Ascending aorta (tissue), 2 donors: Measurements from ENCODE around the gene TAS1R1. TPM values are rescaled to one million over a fixed set of nuclear protein-coding genes. Genes with fewer than 3 reads are reported as not detected.

Experiments used
- DNase-seq, 2 donors: peaks; one replicate each; pipeline ENCODE4 v3.0.0-alpha.2; 2019; ENCODE audit warnings: low spot score in 2 of 2
- H3K27ac ChIP-seq, 2 donors: fragments of 200-600 bp; sonication (generic); one replicate each; pipeline ENCODE4 v1.5.1; 2016 to 2017; ENCODE audit warnings: mild to moderate bottlenecking in 1 of 2
- H3K27me3 ChIP-seq: fragments of 200-600 bp; sonication (generic); one replicate; pipeline ENCODE4 v1.5.1; 2017
- H3K36me3 ChIP-seq, 2 donors: fragments of 200-600 bp; sonication (generic); one replicate each; pipeline ENCODE4 v1.5.1; 2016
- H3K4me1 ChIP-seq, 2 donors: fragments of 200-600 bp; sonication (generic); one replicate each; pipeline ENCODE4 v1.5.1; 2016 to 2017; ENCODE audit warnings: mild to moderate bottlenecking in 1 of 2
- H3K4me3 ChIP-seq, 2 donors: fragments of 200-600 bp; sonication (generic); one replicate each; pipeline ENCODE4 v1.5.1; 2016 to 2017; ENCODE audit warnings: mild to moderate bottlenecking in 1 of 2
- H3K9me3 ChIP-seq, 2 donors: fragments of 200-600 bp; sonication (generic); one replicate each; pipeline ENCODE4 v1.5.1; 2016
- intact Hi-C: fragments of 100-400 bp; cut with DNase I; formaldehyde crosslinking; loops from one replicate; pipeline ENCODE4 v1.15.1; 2023
- total RNA-seq: library from RNA; depleted of rRNA; stranded (reverse); fragments of >200 nt; gene quantifications from one replicate; pipeline ENCODE4 v1.1.0, GENCODE V29; 2016
- TF ChIP-seq, protein P1 (sequence below), 3 experiments: fragments of 200-600 bp in 2 of 3; fragments of 450-650 bp in 1 of 3; sonication (generic) in 2 of 3; IDR thresholded peaks; one replicate each; pipeline ENCODE4 v1.5.1; 2016 to 2019; ENCODE audit warnings: antibody characterized with exemption in 3 of 3, mild to moderate bottlenecking in 1 of 3, moderate library complexity in 1 of 3

TAS1R1 gene
- total RNA-seq, 1 donor from 2014 or later = not detected

DNA sequence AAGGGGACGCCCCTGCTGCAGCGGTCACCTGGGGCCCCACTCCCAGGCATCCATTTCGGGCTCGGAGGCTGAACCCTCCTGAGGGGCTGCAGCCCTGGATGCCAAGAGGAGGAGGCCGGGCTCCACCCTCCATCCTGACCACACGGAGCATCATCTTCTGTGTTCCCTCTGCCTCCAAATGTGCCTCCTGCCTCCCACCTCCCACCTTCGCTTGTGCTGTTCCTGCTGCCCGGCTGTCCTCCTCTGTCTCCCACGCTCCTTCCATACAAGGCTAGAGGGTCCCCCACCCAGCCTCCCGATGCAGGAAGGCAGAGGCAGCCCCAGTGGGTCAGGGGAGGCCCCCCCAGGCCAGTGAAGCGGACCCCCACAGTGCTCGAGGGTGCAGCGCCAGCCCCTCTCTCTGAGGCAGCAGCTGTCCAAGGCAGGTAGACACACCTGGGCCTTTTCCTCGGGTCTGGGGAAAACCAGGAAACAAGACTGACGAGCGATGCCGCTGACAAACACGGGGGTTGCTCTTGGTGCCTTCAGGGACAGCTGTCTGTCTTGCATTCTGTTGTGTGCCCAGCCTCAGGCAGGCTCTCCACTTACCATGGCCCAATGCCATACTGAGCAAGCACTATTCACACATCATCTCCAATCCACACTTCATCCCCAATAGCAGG is 46.8 kb upstream of the TAS1R1 start:
- Histone ChIP-seq H3K9me3 (no peaks in the 10 kb centered on the region), H3K4me1 (peaks cover 6 to 8% of the 10 kb centered on the region in 2 donors), H3K36me3 (no peaks in the 10 kb centered on the region), H3K27me3 (no peaks in the 10 kb centered on the region), H3K4me3 (no peak overlapping the region), H3K27ac (no peak overlapping the region)
- DNase-seq = no peak
- intact Hi-C loops = no loop called here
- TF ChIP-seq, protein P1, sequence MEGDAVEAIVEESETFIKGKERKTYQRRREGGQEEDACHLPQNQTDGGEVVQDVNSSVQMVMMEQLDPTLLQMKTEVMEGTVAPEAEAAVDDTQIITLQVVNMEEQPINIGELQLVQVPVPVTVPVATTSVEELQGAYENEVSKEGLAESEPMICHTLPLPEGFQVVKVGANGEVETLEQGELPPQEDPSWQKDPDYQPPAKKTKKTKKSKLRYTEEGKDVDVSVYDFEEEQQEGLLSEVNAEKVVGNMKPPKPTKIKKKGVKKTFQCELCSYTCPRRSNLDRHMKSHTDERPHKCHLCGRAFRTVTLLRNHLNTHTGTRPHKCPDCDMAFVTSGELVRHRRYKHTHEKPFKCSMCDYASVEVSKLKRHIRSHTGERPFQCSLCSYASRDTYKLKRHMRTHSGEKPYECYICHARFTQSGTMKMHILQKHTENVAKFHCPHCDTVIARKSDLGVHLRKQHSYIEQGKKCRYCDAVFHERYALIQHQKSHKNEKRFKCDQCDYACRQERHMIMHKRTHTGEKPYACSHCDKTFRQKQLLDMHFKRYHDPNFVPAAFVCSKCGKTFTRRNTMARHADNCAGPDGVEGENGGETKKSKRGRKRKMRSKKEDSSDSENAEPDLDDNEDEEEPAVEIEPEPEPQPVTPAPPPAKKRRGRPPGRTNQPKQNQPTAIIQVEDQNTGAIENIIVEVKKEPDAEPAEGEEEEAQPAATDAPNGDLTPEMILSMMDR (IDR thresholded peaks at IDR 0.05) = no peak

DNA sequence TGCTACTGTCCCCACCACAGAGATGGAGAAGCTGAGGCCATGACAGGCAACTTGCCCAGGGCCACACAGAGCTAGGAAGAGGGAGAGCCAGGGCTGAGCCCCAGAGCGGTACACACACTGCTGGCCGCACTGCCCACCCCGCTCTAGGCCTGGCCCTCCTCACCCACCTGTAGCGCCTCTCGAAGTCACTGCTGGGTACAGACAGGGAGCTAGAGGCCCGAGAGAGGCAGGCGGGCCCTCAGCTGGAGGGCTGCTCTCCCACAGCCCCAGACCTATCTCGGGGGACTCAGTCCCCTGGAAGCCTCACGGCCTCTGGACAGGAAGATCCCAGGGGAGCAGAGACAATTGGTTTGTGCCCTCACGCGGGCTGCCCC is 46.3 kb upstream of the TAS1R1 start:
- no peaks in the 10 kb centered on the region for H3K27me3 ChIP-seq
- DNase-seq = no peak
- TF ChIP-seq, protein P1 (IDR thresholded peaks at IDR 0.05) = no peak
- H3K4me3 ChIP-seq = no peak overlapping the region
- no peak overlapping the region for H3K27ac ChIP-seq
- H3K9me3 ChIP-seq = no peaks in the 10 kb centered on the region
- H3K4me1 ChIP-seq = peaks cover 6 to 8% of the 10 kb centered on the region in 2 donors
- intact Hi-C loops = no loop called here
- H3K36me3 ChIP-seq = no peaks in the 10 kb centered on the region

DNA sequence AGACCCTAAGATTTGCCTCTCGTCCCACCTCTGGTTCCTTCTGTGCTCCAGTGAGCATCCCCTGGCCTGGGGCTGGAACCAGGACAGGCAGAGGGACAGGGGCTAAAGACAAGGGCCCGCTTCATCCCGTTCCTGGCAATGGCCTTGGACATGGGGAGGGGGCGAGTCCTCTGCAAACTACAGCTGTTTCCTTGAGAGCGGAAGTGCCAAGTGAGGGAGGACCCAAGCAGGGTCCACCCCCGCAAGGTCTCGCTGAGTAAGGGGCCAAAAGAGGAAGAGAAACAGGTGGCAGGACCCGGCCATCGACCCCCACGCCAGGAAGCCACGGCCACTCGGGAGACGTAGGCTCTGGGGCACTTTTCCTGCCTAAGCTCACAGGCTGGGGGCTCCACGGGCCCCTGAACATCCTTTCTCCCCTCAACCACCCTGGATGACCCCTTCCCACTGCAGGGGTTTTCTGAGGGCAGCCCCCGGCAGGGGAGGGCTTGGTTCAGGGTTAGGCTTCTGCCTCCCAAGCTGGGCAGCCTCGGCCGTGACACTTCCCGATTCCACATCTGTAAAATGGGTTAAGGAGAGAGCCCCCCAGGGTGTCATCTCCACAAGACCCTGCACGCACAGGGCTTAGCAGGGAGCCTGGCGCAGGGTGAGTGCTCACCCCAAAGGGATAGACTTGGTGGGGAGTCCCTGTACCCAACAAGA is 45.7 kb upstream of the TAS1R1 start:
- no peak for DNase-seq
- no peaks in the 10 kb centered on the region for H3K36me3 ChIP-seq
- no peak overlapping the region for H3K4me3 ChIP-seq
- intact Hi-C loops = no loop called here
- H3K27me3 ChIP-seq = no peaks in the 10 kb centered on the region
- TF ChIP-seq, protein P1 (IDR thresholded peaks at IDR 0.05) = no peak
- peaks cover 6 to 8% of the 10 kb centered on the region in 2 donors for H3K4me1 ChIP-seq
- H3K9me3 ChIP-seq = no peaks in the 10 kb centered on the region
- H3K27ac ChIP-seq = no peak overlapping the region

DNA sequence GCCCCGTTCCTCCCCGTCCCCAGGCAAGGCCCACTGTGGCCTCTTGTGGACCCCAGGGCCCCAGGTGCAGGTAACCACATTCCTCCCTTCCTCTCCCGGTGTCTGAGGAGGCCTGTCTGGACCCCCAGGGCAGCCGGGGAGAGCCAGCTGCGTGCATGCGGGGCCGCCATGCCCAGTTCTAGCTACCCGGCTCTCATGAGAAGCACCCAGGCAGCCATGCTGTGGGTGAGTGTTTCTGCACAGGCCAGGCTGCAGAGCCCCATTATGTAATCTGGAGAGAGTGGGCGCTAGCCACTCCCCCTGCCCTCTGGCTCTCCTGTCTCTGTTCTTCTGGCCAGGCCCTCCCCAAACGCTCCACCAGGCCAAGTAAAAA is 45.2 kb upstream of the TAS1R1 start:
- H3K27me3 ChIP-seq = no peaks in the 10 kb centered on the region
- H3K9me3 ChIP-seq = no peaks in the 10 kb centered on the region
- DNase-seq = no peak
- no peaks in the 10 kb centered on the region for H3K36me3 ChIP-seq
- TF ChIP-seq, protein P1 (IDR thresholded peaks at IDR 0.05) = no peak
- H3K27ac ChIP-seq = no peak overlapping the region
- intact Hi-C loops = no loop called here
- peaks cover 6 to 8% of the 10 kb centered on the region in 2 donors for H3K4me1 ChIP-seq
- H3K4me3 ChIP-seq = no peak overlapping the region

DNA sequence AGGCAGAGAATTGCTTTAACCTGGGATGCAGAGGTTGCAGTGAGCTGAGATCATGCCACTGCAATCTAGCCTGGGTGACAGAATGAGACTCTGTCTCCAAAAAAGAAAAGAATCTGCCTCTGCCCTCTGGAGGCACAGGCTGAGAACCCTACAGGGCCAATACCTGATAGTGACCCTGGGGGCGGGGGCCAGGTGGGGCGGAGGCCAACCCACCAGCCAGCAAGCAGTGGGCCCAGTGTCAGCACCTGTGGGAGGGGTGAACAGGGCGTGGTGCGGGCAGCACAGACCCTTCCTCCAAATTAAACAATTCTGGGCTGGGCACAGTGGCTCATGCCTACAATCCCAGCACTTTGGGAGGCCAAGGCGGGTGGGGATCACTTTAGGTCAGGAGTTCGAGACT is 44.6 kb upstream of the TAS1R1 start:
- H3K4me3 ChIP-seq = no peak overlapping the region
- H3K27me3 ChIP-seq = no peaks in the 10 kb centered on the region
- H3K9me3 ChIP-seq = no peaks in the 10 kb centered on the region
- no peak overlapping the region for H3K27ac ChIP-seq
- H3K36me3 ChIP-seq = no peaks in the 10 kb centered on the region
- TF ChIP-seq, protein P1 (IDR thresholded peaks at IDR 0.05) = no peak
- peaks cover 6 to 8% of the 10 kb centered on the region in 2 donors for H3K4me1 ChIP-seq
- intact Hi-C loops = no loop called here
- DNase-seq = no peak
